ENCODE measurements around the gene RCAN1. TPM values are rescaled to one million over a fixed set of nuclear protein-coding genes. Genes with fewer than 3 reads are reported as not detected.
A peak's percentile ranks its signal among the peaks of the same experiment; 100 is the strongest.

RCAN1 gene
- total RNA-seq, 1 donor from 2014 or later, result 33.4 TPM

GRCh38 chr21:34514576-34515115 is 100.3 kb downstream of the RCAN1 start:
- Histone ChIP-seq H3K9ac (ENCODE audit: low read depth in 1 of 3, low read length in 3 of 3) (no peak overlapping the region), H3K27ac (ENCODE audit: low read depth, low read length) (no peak overlapping the region), H3K4me1 (ENCODE audit: control insufficient read depth in 3 of 3, insufficient read depth in 3 of 3, low read length in 3 of 3) (peaks cover 0 to 10% (median 0%) of the 10 kb centered on the region in 3 donors), H3K27me3 (ENCODE audit: control insufficient read depth in 3 of 3, insufficient read depth in 3 of 3, low read length in 3 of 3) (no peaks in the 10 kb centered on the region), H3K9me3 (ENCODE audit: control insufficient read depth in 3 of 3, low read length in 3 of 3) (no peaks in the 10 kb centered on the region), H3K36me3 (ENCODE audit: control insufficient read depth in 3 of 3, insufficient read depth in 3 of 3, low read length in 3 of 3) (peaks cover 9 to 13% (median 12%) of the 10 kb centered on the region in 3 donors), H3K4me3 (ENCODE audit: low read length in 3 of 3) (no peak overlapping the region)

DNA sequence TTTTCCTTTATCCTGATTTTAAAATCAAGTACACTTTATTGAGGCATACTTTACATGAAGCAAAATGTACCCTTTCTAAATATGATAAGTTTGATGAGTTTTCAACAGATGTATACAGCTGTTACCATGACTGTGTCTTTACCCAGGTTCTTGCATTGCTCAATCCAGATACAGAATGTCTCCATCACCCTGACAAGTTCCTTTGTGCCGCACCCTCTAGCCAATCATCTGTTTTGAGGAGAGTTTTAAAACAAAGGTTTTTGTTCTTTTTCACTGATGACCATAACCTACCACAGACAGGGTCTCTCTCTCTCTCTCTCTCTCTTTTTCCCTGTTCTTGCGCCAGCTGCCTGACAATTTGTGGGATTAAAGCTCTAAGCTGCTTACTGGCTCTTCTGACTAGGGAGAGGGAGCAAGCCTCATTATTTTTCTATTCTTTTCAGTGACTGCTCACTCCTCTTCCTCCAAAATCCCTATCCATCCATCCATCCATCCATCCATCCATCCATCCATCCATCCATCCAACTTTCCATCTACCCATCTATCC is 101.7 kb downstream of the RCAN1 start:
- Histone ChIP-seq H3K9ac (ENCODE audit: low read depth in 1 of 3, low read length in 3 of 3) (no peak overlapping the region), H3K4me1 (ENCODE audit: control insufficient read depth in 3 of 3, insufficient read depth in 3 of 3, low read length in 3 of 3) (peaks cover 0 to 10% (median 0%) of the 10 kb centered on the region in 3 donors), H3K36me3 (ENCODE audit: control insufficient read depth in 3 of 3, insufficient read depth in 3 of 3, low read length in 3 of 3) (peaks cover 7 to 13% (median 9%) of the 10 kb centered on the region in 3 donors), H3K27me3 (ENCODE audit: control insufficient read depth in 3 of 3, insufficient read depth in 3 of 3, low read length in 3 of 3) (no peaks in the 10 kb centered on the region), H3K4me3 (ENCODE audit: low read length in 3 of 3) (no peak overlapping the region), H3K27ac (ENCODE audit: low read depth, low read length) (no peak overlapping the region), H3K9me3 (ENCODE audit: control insufficient read depth in 3 of 3, low read length in 3 of 3) (no peaks in the 10 kb centered on the region)

DNA sequence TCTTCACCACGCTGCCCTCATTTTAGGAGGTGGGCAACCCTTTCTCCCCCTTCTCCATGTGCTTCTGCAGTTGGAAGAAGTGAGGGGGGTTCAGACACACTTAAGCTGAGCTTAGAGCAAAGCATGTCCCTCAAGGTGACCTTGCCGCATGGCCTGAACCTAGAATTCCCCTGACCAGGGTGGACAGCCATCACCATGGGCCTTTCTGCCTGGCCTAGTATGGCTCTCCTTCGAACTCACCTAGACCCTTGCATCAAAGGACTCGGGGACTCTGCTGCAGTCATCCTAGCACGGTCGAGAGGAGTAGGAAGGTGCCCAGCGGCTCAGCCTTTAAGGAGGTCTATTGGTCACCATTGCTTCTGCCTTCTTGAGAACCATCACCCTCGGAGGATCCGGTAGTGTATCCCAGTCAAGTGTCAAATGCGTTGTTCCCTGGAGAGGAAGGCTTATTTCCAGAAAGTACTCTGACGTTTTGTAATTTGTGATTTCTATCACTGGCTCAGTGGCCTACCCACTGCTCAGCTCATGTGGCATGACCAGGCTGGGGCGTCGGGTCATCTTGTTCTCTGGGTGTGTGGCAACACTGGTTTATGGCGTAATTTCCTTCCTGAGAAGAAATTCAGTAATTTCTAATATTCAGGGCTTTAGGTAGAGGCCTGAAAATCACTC is 103.0 kb downstream of the RCAN1 start, which contains the start of gene KCNE1:
Gene KCNE1 (minus strand): TSS at position 424 of the 669 bp plus-strand sequence. CDS start 62,576 bp downstream, outside the sequence.
- Histone ChIP-seq H3K36me3 (ENCODE audit: control insufficient read depth in 3 of 3, insufficient read depth in 3 of 3, low read length in 3 of 3) (peaks cover 0 to 7% (median 5%) of the 10 kb centered on the region in 3 donors), H3K4me1 (ENCODE audit: control insufficient read depth in 3 of 3, insufficient read depth in 3 of 3, low read length in 3 of 3) (peaks cover 0 to 7% (median 0%) of the 10 kb centered on the region in 3 donors), H3K4me3 (ENCODE audit: low read length in 3 of 3) (no peak within 1 kb of the TSS), H3K9ac (ENCODE audit: low read depth in 1 of 3, low read length in 3 of 3) (no peak within 1 kb of the TSS), H3K27me3 (ENCODE audit: control insufficient read depth in 3 of 3, insufficient read depth in 3 of 3, low read length in 3 of 3) (no peaks in the 10 kb centered on the region), H3K9me3 (ENCODE audit: control insufficient read depth in 3 of 3, low read length in 3 of 3) (no peaks in the 10 kb centered on the region), H3K27ac (ENCODE audit: low read depth, low read length) (peak within 1 kb of the TSS; percentile 53)

DNA sequence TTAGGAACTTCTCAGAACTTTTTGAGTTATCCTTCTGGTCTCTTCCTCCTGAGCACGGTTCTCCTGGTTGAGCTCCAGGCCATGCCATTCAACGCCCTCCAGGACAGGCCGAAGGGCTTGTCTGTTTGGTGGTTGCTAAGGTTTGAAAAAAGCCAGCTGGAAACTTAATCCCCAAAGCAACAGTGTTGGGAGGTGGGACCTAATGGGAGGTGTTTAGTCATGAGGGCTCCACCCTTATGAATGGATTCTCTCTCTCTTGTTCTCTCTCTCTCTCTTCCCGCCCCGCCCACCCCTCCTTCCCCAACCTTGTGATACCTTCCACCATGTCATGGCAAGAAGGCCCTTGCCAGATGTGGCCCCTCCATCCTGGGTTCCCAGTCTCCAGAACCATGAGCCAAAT is 103.7 kb downstream of the RCAN1 start:
- Histone ChIP-seq H3K4me3 (ENCODE audit: low read length in 3 of 3) (no peak overlapping the region), H3K36me3 (ENCODE audit: control insufficient read depth in 3 of 3, insufficient read depth in 3 of 3, low read length in 3 of 3) (peaks cover 0 to 4% (median 0%) of the 10 kb centered on the region in 3 donors), H3K27ac (ENCODE audit: low read depth, low read length) (no peak overlapping the region), H3K9me3 (ENCODE audit: control insufficient read depth in 3 of 3, low read length in 3 of 3) (no peaks in the 10 kb centered on the region), H3K27me3 (ENCODE audit: control insufficient read depth in 3 of 3, insufficient read depth in 3 of 3, low read length in 3 of 3) (no peaks in the 10 kb centered on the region), H3K4me1 (ENCODE audit: control insufficient read depth in 3 of 3, insufficient read depth in 3 of 3, low read length in 3 of 3) (peaks cover 0 to 7% (median 0%) of the 10 kb centered on the region in 3 donors), H3K9ac (ENCODE audit: low read depth in 1 of 3, low read length in 3 of 3) (no peak overlapping the region)

- no peak overlapping the region for H3K27ac ChIP-seq (ENCODE audit: low read depth, low read length)
Measured at GRCh38 chr21:34510148-34511142, 104.5 kb downstream of the RCAN1 start.

GRCh38 chr21:34509151-34509550 is 105.8 kb downstream of the RCAN1 start:
- no peaks in the 10 kb centered on the region for H3K36me3 ChIP-seq (ENCODE audit: control insufficient read depth in 3 of 3, insufficient read depth in 3 of 3, low read length in 3 of 3)
- no peaks in the 10 kb centered on the region for H3K9me3 ChIP-seq (ENCODE audit: control insufficient read depth in 3 of 3, low read length in 3 of 3)
- no peak overlapping the region for H3K27ac ChIP-seq (ENCODE audit: low read depth, low read length)
- no peaks in the 10 kb centered on the region for H3K27me3 ChIP-seq (ENCODE audit: control insufficient read depth in 3 of 3, insufficient read depth in 3 of 3, low read length in 3 of 3)
- H3K9ac ChIP-seq (ENCODE audit: low read depth in 1 of 3, low read length in 3 of 3), result no peak overlapping the region
- H3K4me3 ChIP-seq (ENCODE audit: low read length in 3 of 3), result no peak overlapping the region
- peaks cover 0 to 7% (median 0%) of the 10 kb centered on the region in 3 donors for H3K4me1 ChIP-seq (ENCODE audit: control insufficient read depth in 3 of 3, insufficient read depth in 3 of 3, low read length in 3 of 3)

More at GRCh38 chr21:34510148-34511142, 104.5 kb downstream of the RCAN1 start:
- H3K4me3 ChIP-seq (ENCODE audit: low read length in 3 of 3), result no peak overlapping the region
- H3K9ac ChIP-seq (ENCODE audit: low read depth in 1 of 3, low read length in 3 of 3), result no peak overlapping the region
- H3K4me1 ChIP-seq (ENCODE audit: control insufficient read depth in 3 of 3, insufficient read depth in 3 of 3, low read length in 3 of 3), result peaks cover 0 to 7% (median 0%) of the 10 kb centered on the region in 3 donors
- no peaks in the 10 kb centered on the region for H3K36me3 ChIP-seq (ENCODE audit: control insufficient read depth in 3 of 3, insufficient read depth in 3 of 3, low read length in 3 of 3)
- H3K27me3 ChIP-seq (ENCODE audit: control insufficient read depth in 3 of 3, insufficient read depth in 3 of 3, low read length in 3 of 3), result no peaks in the 10 kb centered on the region
- no peaks in the 10 kb centered on the region for H3K9me3 ChIP-seq (ENCODE audit: control insufficient read depth in 3 of 3, low read length in 3 of 3)

- no peaks in the 10 kb centered on the region for H3K9me3 ChIP-seq (ENCODE audit: control insufficient read depth in 3 of 3, low read length in 3 of 3)
- H3K4me3 ChIP-seq (ENCODE audit: low read length in 3 of 3), result no peak overlapping the region
- no peak overlapping the region for H3K9ac ChIP-seq (ENCODE audit: low read depth in 1 of 3, low read length in 3 of 3)
- no peaks in the 10 kb centered on the region for H3K27me3 ChIP-seq (ENCODE audit: control insufficient read depth in 3 of 3, insufficient read depth in 3 of 3, low read length in 3 of 3)
- H3K4me1 ChIP-seq (ENCODE audit: control insufficient read depth in 3 of 3, insufficient read depth in 3 of 3, low read length in 3 of 3), result no peaks in the 10 kb centered on the region
- H3K36me3 ChIP-seq (ENCODE audit: control insufficient read depth in 3 of 3, insufficient read depth in 3 of 3, low read length in 3 of 3), result no peaks in the 10 kb centered on the region
- H3K27ac ChIP-seq (ENCODE audit: low read depth, low read length), result no peak overlapping the region
Measured at GRCh38 chr21:34504595-34504994, 110.3 kb downstream of the RCAN1 start.

DNA sequence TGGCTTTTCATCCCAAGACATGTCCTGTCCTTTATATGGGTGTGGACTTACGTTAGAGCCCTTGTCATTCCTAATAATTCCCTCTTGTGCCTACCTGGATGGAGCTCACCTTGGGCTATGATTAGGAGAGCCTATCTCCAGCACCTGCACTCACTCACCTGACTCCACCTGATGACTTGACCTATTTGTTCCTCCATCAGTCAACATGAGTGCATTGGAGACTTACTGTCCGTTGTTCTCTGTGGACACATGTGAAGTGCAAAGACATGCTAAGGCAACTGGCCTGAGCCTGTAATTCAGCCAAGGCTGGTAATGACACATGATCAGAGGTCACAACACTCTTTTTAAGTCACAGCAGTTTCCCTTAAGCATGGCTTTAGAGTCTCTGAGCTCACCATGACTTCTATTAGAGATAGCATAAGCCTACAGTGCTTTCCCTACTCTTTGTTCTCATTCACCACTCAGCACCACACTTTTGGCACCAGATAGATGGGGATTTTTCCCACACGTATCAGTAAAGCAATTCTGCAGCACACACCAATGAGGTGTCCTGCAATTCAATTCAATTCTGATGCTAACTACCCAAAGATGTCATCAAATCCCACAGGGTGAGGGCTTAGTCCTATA is 112.3 kb downstream of the RCAN1 start:
- H3K36me3 ChIP-seq (ENCODE audit: control insufficient read depth in 3 of 3, insufficient read depth in 3 of 3, low read length in 3 of 3), result no peaks in the 10 kb centered on the region
- no peak overlapping the region for H3K4me3 ChIP-seq (ENCODE audit: low read length in 3 of 3)
- H3K4me1 ChIP-seq (ENCODE audit: control insufficient read depth in 3 of 3, insufficient read depth in 3 of 3, low read length in 3 of 3), result no peaks in the 10 kb centered on the region
- H3K9ac ChIP-seq (ENCODE audit: low read depth in 1 of 3, low read length in 3 of 3), result no peak overlapping the region
- no peak overlapping the region for H3K27ac ChIP-seq (ENCODE audit: low read depth, low read length)
- no peaks in the 10 kb centered on the region for H3K27me3 ChIP-seq (ENCODE audit: control insufficient read depth in 3 of 3, insufficient read depth in 3 of 3, low read length in 3 of 3)
- peaks cover 0 to 3% (median 0%) of the 10 kb centered on the region in 3 donors for H3K9me3 ChIP-seq (ENCODE audit: control insufficient read depth in 3 of 3, low read length in 3 of 3)

GRCh38 chr21:34501716-34502115 is 113.2 kb downstream of the RCAN1 start:
- peaks cover 0 to 3% (median 0%) of the 10 kb centered on the region in 3 donors for H3K9me3 ChIP-seq (ENCODE audit: control insufficient read depth in 3 of 3, low read length in 3 of 3)
- no peaks in the 10 kb centered on the region for H3K36me3 ChIP-seq (ENCODE audit: control insufficient read depth in 3 of 3, insufficient read depth in 3 of 3, low read length in 3 of 3)
- H3K27ac ChIP-seq (ENCODE audit: low read depth, low read length), result no peak overlapping the region
- H3K27me3 ChIP-seq (ENCODE audit: control insufficient read depth in 3 of 3, insufficient read depth in 3 of 3, low read length in 3 of 3), result no peaks in the 10 kb centered on the region
- H3K9ac ChIP-seq (ENCODE audit: low read depth in 1 of 3, low read length in 3 of 3), result no peak overlapping the region
- H3K4me3 ChIP-seq (ENCODE audit: low read length in 3 of 3), result no peak overlapping the region
- H3K4me1 ChIP-seq (ENCODE audit: control insufficient read depth in 3 of 3, insufficient read depth in 3 of 3, low read length in 3 of 3), result no peaks in the 10 kb centered on the region

Data from skeletal muscle tissue (tissue), 4 donors.